GM04503 (cell line): ENCODE measurements around the gene HDHD5.
"Not testable (repeated sequence)": the region's sequence is repeated elsewhere in the genome, so short reads cannot be mapped to it uniquely, and the experiment has no call there.

ENCODE experiments used
- DNase-seq: peaks from one replicate; pipeline ENCODE4 v3.0.0-alpha.2; 2012; ENCODE audit warnings: low read depth

The HDHD5 gene

DNA sequence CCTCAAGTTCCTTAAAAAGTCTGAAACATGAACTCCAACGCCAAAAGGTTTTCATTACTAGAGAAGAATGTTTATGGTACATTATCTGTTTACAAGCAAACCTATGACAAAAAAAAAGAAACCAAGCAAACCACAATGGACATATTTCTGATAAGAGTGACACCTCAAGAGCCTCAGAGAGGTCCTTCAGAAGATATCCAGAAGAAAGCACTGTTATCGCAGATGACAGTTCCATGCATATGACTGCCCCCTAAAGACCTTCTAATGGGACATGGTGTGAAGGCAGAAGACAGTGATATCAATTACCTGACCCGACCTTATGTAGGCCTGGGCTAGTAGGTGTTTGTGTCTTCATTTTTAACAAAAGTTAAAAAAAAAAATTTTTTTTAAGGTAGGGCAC is 3.1 kb downstream of the HDHD5 start:
- no peak for DNase-seq

DNA sequence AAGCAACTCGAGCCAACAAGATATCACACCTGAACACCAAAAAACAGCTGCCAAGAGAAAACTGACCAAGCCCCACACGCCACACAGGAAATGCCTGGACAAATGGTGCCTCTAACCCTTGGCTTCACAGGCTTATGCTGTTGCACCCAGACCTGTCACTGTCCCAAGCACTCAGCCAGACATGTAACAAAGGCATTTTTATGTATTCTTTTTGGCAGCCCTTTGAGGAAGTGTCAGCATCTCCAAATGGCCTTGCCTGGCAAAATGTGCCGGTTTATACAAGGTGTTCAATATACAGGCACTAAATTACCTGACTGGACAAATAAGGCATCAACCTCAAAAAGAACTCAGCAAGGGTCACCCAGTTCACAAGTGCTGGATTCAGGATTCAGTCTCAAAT is 6.1 kb downstream of the HDHD5 start:
- no peak for DNase-seq

DNA sequence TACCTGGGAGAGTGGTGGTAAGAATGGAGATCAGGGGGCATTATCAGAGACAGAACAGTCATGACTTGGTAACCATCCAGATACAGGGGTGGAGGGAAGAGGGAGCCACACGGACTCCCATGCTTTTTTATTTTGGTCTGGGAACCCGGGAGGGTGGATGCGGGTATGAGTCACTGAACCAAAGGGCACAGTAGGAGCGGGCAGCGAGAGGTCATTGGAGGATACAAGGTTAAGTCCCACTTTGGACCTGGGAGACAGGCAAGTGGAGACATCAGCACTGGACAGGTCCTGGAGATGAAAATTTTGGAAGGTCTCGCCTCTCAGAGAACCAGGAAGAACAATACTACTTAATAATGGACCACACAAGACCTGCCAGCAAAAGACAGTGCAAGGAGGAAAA is 6.7 kb downstream of the HDHD5 start:
- DNase-seq = no peak

DNA sequence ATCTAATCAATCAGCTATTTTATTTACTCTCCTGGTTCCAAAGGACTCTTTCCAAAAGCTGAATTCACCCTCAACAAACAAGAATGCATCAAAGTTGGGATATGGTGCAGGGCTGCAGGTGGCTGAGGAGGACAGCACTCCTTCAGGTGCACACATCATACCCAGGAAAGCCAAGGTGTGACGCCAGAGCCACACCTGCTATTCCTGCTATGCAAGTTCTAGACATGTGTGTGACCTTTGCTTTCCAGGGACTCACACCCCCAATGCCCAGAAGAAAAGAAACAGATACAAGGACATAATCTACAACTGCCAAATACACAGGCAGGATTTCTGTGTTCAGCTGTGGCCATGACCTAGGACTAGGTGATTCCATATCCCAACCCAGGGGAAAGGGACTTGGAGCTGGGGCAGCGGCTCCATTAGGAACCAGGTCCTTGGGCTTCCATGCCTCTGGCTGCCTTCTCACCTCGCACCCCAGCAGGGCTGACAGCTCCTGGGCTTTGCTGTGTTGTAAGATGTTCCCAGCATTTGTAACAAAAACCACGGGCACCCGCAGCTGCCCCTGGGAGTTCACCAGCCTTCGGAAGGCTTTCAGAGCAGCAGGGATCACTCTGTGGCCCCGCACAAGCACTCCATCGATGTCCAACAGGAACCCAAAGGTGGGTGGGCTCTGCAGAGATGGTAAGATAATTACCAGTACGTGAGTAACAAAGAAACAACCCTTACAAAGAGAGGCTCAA is 9.8 kb downstream of the HDHD5 start:
- no peak for DNase-seq

DNA sequence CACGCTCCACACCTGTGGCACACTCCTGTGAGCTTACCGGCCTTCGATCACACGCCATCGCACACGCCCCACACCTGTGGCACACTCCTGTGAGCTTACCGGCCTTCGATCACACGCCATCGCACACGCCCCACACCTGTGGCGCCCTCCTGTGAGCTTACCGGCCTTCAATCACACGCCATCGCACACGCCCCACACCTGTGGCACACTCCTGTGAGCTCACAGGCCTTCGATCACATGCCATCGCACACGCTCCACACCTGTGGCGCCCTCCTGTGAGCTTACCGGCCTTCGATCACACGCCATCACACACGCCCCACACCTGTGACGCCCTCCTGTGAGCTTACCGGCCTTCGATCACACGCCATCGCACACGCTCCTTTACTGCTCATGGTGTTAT is 11.6 kb downstream of the HDHD5 start:
- DNase-seq = not testable (repeated sequence)

GRCh38 chr22:17145021-17145680 is 13.9 kb downstream of the HDHD5 start:
- no peak for DNase-seq

DNA sequence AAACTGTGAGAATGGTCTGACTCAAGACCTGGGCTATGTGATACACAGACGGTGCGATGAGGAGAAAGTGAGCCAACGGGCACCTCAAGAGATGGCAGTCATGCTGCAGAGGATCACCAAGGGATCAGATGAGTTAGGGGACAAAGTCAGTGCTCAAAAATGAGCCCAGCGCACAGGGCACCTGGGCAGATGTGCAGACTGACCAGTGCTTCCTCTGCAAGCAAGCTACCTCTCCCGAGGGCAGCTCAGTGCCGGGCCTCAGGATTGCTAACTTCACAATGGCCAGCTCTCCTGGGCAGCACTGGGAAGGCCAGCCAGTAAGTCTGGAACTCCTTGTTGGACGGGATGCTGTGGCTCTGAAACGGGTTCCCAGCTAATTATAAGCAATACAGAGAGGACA is 15.3 kb downstream of the HDHD5 start:
- DNase-seq = no peak

- no peak for DNase-seq
Measured at GRCh38 chr22:17143101-17143500, 16.0 kb downstream of the HDHD5 start.

- DNase-seq = no peak
Measured at GRCh38 chr22:17140826-17141766, 18.0 kb downstream of the HDHD5 start.

- DNase-seq = no peak
Measured at GRCh38 chr22:17140022-17140421, 19.1 kb downstream of the HDHD5 start.

DNA sequence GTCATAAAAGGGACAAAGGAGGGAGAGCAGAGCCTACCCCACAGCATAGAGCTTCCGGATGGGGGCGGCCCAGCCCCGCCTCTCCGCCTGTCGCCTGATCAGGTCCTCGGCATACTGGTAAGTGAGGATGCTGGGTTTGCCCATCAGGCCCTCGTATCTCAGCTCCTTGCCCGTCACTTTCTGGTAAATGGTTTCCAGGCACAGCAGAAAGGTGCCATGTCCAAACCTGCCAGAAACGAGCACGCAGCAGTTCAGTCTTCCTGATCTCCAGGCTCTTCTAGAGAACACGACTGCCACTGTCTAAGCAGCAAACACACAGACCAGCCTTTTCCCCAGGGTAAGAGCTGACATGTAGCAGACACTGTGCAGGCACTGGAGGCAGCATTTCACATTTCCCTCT is 20.6 kb downstream of the HDHD5 start:
- DNase-seq = no peak

DNA sequence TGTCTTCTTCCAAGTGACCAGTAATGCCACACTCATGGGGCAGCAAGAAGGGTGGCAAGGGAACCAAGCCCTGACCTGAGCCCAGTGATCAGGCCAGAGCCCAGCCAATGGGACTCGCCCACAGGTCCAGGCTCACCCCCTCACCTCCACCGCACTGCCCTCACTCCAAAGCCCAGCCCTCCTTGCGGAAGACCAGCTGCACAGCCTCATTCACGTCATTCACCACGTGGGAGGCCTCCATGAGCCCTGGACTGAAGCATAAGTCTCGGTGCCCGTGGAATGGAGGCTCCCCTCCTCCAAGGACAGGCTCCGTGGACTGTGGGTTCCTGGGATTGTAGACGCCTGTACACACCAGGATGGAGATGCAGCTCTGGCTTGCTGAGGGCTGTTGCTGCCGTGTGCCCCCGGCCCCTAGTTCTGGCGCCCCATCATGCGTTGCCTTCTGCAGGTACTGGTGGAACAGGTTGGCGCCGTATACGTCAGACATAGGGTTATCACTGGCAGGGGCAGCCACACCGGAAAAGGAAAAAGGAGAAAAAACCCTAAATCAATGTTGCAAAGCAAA is 21.1 kb downstream of the HDHD5 start:
- no peak for DNase-seq

DNA sequence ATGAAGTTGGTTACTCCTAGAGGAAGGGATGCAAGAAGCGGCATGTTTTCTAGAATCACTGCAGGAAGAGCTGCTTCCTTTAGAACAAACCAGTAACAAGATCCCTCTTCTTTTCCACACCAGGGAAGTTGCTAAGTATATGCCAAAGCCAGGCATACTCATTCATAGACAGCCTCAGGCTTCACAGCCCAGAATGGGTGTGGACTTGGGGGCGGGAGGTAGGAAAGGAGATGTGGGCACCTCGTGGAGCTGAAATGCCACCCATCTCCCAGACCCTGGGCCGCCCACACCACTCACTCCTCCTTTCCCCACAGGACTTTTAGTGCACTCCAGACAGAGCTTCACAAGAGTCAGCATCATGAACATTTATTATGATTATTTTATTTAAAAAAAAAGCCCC is 21.9 kb downstream of the HDHD5 start:
- no peak for DNase-seq

GRCh38 chr22:17135153-17135760 is 23.8 kb downstream of the HDHD5 start:
- no peak for DNase-seq

DNA sequence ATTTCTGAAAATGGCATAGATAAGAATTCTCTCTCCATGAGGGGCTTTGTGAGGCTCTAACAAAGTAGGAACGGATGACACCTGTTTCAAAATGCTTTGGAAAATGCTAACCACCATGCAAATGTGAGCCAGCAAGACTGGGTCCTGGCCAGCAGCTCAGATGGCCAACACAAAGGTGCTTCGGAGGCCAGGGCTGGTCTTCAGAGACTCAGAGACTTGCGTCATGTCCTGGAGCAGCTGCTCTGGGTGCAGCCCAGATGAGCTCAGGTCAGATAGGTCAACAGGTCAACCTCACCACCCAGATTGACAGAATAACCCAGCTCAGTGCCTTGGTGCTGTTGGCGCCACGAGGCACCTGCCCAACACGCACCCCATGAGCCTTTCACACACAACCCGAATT is 25.9 kb downstream of the HDHD5 start:
- DNase-seq = no peak

GRCh38 chr22:17132112-17132511 is 27.0 kb downstream of the HDHD5 start:
- no peak for DNase-seq

DNA sequence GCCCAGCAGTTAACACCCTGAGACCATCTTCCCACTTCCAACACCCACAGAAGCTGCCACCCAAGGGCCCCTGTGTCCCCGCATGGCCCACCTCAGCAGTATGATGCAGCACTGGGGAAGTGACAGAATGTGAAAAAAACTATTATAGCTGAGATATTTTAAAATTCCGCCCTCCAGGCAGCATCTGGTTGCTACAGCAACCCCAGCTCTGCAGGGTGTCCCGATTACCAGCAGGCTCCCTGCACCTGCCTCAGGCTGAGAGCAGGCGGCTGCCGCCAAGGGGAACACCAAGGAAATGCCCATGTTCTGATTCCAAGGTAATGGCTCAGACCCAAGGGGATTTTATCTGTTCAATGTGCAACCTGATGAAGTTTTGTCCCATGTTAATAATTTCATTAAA is 27.4 kb downstream of the HDHD5 start:
- no peak for DNase-seq

GRCh38 chr22:17130199-17130598 is 28.9 kb downstream of the HDHD5 start:
- DNase-seq = no peak

DNA sequence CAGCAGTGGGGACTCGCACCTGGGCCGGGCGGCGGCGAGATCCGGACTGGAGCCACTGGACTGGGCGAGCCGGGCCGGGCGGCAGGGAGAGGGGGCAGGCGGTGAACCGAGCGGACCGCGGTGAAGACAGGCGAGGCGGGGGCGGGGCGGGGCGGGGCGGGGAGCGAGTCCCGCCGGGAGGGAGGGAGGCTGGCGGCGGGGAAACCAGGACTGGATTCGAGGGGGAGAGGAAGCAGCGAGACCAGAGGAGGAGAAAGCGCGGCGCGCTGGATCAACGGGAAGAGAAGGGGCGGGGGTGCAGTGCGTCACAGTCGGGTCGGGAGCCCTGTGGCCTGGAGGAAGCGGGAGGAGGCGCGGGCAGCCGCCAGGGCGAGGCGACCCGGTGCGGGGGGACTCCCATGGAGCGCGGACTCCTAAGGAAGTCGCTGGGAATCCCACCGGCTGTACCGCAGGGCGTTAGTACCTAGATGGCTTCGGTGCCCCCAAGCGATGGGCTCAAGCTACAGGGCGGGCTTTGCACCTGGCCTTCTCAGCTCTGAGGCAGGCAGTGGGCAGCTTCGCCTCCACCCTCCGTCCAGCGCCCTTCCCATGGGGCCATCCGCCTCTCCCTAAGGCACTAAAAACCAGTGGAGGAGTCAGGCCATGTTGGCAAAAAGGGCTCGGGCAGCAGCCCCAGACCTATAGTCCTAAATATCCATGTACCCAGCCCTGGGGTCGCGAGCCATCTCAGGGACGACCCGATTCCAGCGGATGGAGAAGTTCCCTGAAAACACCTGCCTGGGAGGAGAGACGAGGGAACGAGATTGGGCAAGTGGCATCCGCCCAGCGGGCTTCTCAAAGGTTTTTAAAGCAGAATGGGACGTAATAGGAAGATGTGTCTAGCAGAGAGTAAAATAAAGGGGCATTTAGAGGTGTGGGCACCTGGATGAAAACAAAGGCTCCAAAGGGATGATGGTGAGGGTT is 37.6 kb downstream of the HDHD5 start, which contains the start of gene TMEM121B:
Gene TMEM121B, minus strand, starts transcription at position 128 of the 963 bp plus-strand sequence. CDS start 233 bp downstream, outside the sequence.
- DNase-seq = no peak

GRCh38 chr22:17120711-17121232 is 38.3 kb downstream of the HDHD5 start:
- DNase-seq = no peak
